H9 (cell line): Measurements from ENCODE around the gene BPIFA3. TPM values are rescaled to one million over a fixed set of nuclear protein-coding genes. Genes with fewer than 3 reads are reported as not detected.
"Not testable (repeated sequence)": the region's sequence is repeated elsewhere in the genome, so short reads cannot be mapped to it uniquely, and the experiment has no call there.

ENCODE experiments used
- DNase-seq: peaks from one replicate; pipeline ENCODE4 v3.0.0-alpha.2; 2017
- H2AFZ ChIP-seq: one replicate; pipeline ENCODE4 v1.6.1; 2013; ENCODE audit warnings: mild to moderate bottlenecking, low read length, control low read depth, moderate library complexity
- H2AK5ac ChIP-seq: 2 replicates; pipeline ENCODE4 v1.6.1; 2013; ENCODE audit warnings: low read length, control low read depth, mixed read lengths; ENCODE audit not compliant: insufficient read length
- H2BK120ac ChIP-seq: one replicate; pipeline ENCODE4 v1.6.1; 2013; ENCODE audit warnings: low read depth, mild to moderate bottlenecking, low read length, control low read depth, inconsistent platforms; ENCODE audit not compliant: poor library complexity, severe bottlenecking
- H2BK12ac ChIP-seq: 2 replicates; pipeline ENCODE4 v1.6.1; 2013; ENCODE audit warnings: low read length, control low read depth, mixed read lengths, low read depth; ENCODE audit not compliant: insufficient read length
- H2BK15ac ChIP-seq: 2 replicates; pipeline ENCODE4 v1.6.1; 2013; ENCODE audit warnings: low read depth, low read length, control low read depth
- H2BK20ac ChIP-seq: one replicate; pipeline ENCODE4 v1.6.1; 2013; ENCODE audit warnings: low read depth, mild to moderate bottlenecking, low read length, control low read depth, inconsistent platforms; ENCODE audit not compliant: poor library complexity, severe bottlenecking
- H2BK5ac ChIP-seq: 2 replicates; pipeline ENCODE4 v1.6.1; 2013; ENCODE audit warnings: low read length, control low read depth, mixed read lengths; ENCODE audit not compliant: insufficient read length
- H3K14ac ChIP-seq: 2 replicates; pipeline ENCODE4 v1.6.1; 2013; ENCODE audit warnings: low read length, control low read depth; ENCODE audit not compliant: insufficient read depth
- H3K18ac ChIP-seq: 2 replicates; pipeline ENCODE4 v1.6.1; 2013; ENCODE audit warnings: low read depth, mild to moderate bottlenecking, mixed read lengths, low read length, control low read depth; ENCODE audit not compliant: insufficient read length
- H3K23ac ChIP-seq: 2 replicates; pipeline ENCODE4 v1.6.1; 2013; ENCODE audit warnings: low read length, control low read depth, mixed read lengths, low read depth; ENCODE audit not compliant: insufficient read length
- H3K23me2 ChIP-seq: 2 replicates; pipeline ENCODE4 v1.6.1; 2013; ENCODE audit warnings: low read depth, mild to moderate bottlenecking, mixed read lengths, low read length, control low read depth; ENCODE audit not compliant: insufficient read length, poor library complexity, severe bottlenecking
- H3K27ac ChIP-seq: 2 replicates; pipeline ENCODE4 v1.5.1; 2013; ENCODE audit warnings: low read length, control low read depth, mixed read lengths, low read depth; ENCODE audit not compliant: insufficient read length
- H3K27me3 ChIP-seq: 2 replicates; pipeline ENCODE4 v1.6.1; 2013; ENCODE audit warnings: low read length, control low read depth, inconsistent platforms; ENCODE audit not compliant: insufficient read depth
- H3K4ac ChIP-seq: 2 replicates; pipeline ENCODE4 v1.6.1; 2013; ENCODE audit warnings: low read depth, mild to moderate bottlenecking, control low read depth, inconsistent platforms, low read length, moderate library complexity
- H3K4me1 ChIP-seq: 2 replicates; pipeline ENCODE4 v1.6.1; 2013; ENCODE audit warnings: low read length, control low read depth, inconsistent platforms; ENCODE audit not compliant: insufficient read depth
- H3K4me2 ChIP-seq: 2 replicates; pipeline ENCODE4 v1.6.1; 2013; ENCODE audit warnings: low read length, control low read depth, mixed read lengths; ENCODE audit not compliant: insufficient read length, insufficient read depth
- H3K56ac ChIP-seq: 2 replicates; pipeline ENCODE4 v1.6.1; 2013; ENCODE audit warnings: low read depth, mild to moderate bottlenecking, mixed read lengths, low read length, control low read depth; ENCODE audit not compliant: insufficient read length
- H3K79me1 ChIP-seq: 2 replicates; pipeline ENCODE4 v1.6.1; 2013; ENCODE audit warnings: low read depth, mild to moderate bottlenecking, moderate library complexity, low read length, control low read depth, inconsistent platforms; ENCODE audit not compliant: insufficient read depth, poor library complexity, severe bottlenecking
- H3K79me2 ChIP-seq: 2 replicates; pipeline ENCODE4 v1.6.1; 2013; ENCODE audit warnings: low read length, control low read depth, inconsistent platforms; ENCODE audit not compliant: insufficient read depth
- H3K9ac ChIP-seq: 2 replicates; pipeline ENCODE4 v1.6.1; 2013; ENCODE audit warnings: low read length, control low read depth, mixed read lengths; ENCODE audit not compliant: insufficient read length; ENCODE audit errors: extremely low read depth
- H3K9me3 ChIP-seq: one replicate; pipeline ENCODE4 v1.6.1; 2013; ENCODE audit warnings: low read depth, low read length, inconsistent platforms; ENCODE audit not compliant: control insufficient read depth
- H3T11ph ChIP-seq: one replicate; pipeline ENCODE4 v1.6.1; 2013; ENCODE audit warnings: mild to moderate bottlenecking, low read length, control low read depth, inconsistent platforms
- H4K20me1 ChIP-seq: one replicate; pipeline ENCODE4 v1.6.1; 2013; ENCODE audit not compliant: control insufficient read depth, insufficient read length, insufficient read depth
- H4K5ac ChIP-seq: 2 replicates; pipeline ENCODE4 v1.6.1; 2013; ENCODE audit warnings: low read depth, mild to moderate bottlenecking, mixed read lengths, low read length, control low read depth; ENCODE audit not compliant: insufficient read length
- H4K8ac ChIP-seq: replicated peaks from 2 replicates; pipeline ENCODE4 v1.6.1; 2013; ENCODE audit warnings: low read length, control low read depth, mixed read lengths, low read depth; ENCODE audit not compliant: insufficient read length
- H4K91ac ChIP-seq: 2 replicates; pipeline ENCODE4 v1.6.1; 2013; ENCODE audit warnings: low read depth, mild to moderate bottlenecking, moderate library complexity, mixed read lengths, low read length, control low read depth; ENCODE audit not compliant: insufficient read length
- H3K27ac Mint-ChIP-seq, 3 experiments: 2 replicates in 2 of 3; 3 replicates in 1 of 3; pipeline ENCODE4 v1.8.0; 2020 to 2021; ENCODE audit warnings: mixed read lengths in 3 of 3, mild to moderate bottlenecking in 1 of 3, moderate library complexity in 1 of 3
- H3K27me3 Mint-ChIP-seq: 2 replicates; pipeline ENCODE4 v1.8.0; 2021; ENCODE audit warnings: low read depth, mild to moderate bottlenecking, moderate library complexity, mixed read lengths
- H3K36me3 Mint-ChIP-seq, 3 experiments: 2 replicates in 2 of 3; 3 replicates in 1 of 3; pipeline ENCODE4 v1.8.0; 2020 to 2021; ENCODE audit warnings: low read depth in 3 of 3, mixed read lengths in 3 of 3; ENCODE audit not compliant: insufficient read depth in 1 of 3
- H3K4me1 Mint-ChIP-seq, 2 experiments: 2 replicates each; pipeline ENCODE4 v1.8.0; 2020; ENCODE audit warnings: mixed read lengths in 2 of 2
- H3K4me3 Mint-ChIP-seq, 2 experiments: 2 replicates in 1 of 2; 3 replicates in 1 of 2; pipeline ENCODE4 v1.8.0; 2020 to 2021; ENCODE audit warnings: mild to moderate bottlenecking in 2 of 2, mixed read lengths in 2 of 2, moderate library complexity in 1 of 2
- H3K9me3 Mint-ChIP-seq, 2 experiments: 2 replicates in 1 of 2; 3 replicates in 1 of 2; pipeline ENCODE4 v1.8.0; 2020; ENCODE audit warnings: mild to moderate bottlenecking in 2 of 2, mixed read lengths in 2 of 2, moderate library complexity in 1 of 2
- WGBS: extraction: QIAGEN DNeasy Blood & Tissue Kit; methylation state at CpG from one replicate; pipeline ENCODE4 v1.1.7; 2013; ENCODE audit warnings: missing lambda C conversion rate, low lambda C conversion rate, mixed read lengths; ENCODE audit not compliant: insufficient read length; ENCODE audit errors: extremely low coverage; 5-methylcytosine and 5-hydroxymethylcytosine counted together
- total RNA-seq: library from RNA; stranded (reverse); gene quantifications from 2 replicates; pipeline ENCODE4 v1.2.1, GENCODE V29; 2021
- TF ChIP-seq, protein P1 (sequence below): fragments of 200-600 bp; sonication (generic); conservative IDR thresholded peaks from 3 replicates; pipeline ENCODE4 v1.8.0; 2021; ENCODE audit warnings: antibody characterized with exemption, mild to moderate bottlenecking

Gene BPIFA3
- total RNA-seq, 1 experiment from 2014 or later = not detected

DNA sequence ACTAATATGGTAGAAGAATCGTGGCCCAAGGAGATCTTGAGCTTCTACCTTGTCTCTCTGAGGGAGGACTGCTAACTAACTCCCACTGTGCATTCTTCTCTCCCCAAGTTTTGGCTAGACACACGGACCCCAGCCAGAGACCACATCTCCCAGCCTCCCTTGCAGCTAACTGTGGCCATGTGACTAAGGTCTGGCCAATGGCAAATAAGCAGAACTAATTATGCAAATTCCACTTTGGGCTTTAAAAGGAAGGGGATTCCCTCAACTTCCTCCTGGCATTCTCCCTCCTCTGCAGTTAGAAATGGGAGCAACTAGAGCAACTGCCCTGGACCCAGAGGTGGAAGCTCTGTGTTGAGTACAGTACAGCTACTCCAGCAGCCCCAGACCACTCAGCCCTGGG, 33.8 kb upstream of the BPIFA3 start:
- H2AFZ ChIP-seq = peak overlapping the region; percentile 17
- H3K14ac ChIP-seq = no peak overlapping the region
- TF ChIP-seq, protein P1, sequence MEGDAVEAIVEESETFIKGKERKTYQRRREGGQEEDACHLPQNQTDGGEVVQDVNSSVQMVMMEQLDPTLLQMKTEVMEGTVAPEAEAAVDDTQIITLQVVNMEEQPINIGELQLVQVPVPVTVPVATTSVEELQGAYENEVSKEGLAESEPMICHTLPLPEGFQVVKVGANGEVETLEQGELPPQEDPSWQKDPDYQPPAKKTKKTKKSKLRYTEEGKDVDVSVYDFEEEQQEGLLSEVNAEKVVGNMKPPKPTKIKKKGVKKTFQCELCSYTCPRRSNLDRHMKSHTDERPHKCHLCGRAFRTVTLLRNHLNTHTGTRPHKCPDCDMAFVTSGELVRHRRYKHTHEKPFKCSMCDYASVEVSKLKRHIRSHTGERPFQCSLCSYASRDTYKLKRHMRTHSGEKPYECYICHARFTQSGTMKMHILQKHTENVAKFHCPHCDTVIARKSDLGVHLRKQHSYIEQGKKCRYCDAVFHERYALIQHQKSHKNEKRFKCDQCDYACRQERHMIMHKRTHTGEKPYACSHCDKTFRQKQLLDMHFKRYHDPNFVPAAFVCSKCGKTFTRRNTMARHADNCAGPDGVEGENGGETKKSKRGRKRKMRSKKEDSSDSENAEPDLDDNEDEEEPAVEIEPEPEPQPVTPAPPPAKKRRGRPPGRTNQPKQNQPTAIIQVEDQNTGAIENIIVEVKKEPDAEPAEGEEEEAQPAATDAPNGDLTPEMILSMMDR = no peak
- no peak overlapping the region for H2BK120ac ChIP-seq
- Mint-ChIP-seq H3K9me3 (peaks cover 9 to 14% of the 10 kb centered on the region in 2 experiments), H3K36me3 (peaks cover 6 to 12% (median 10%) of the 10 kb centered on the region in 3 experiments; a peak in 5 of 7 replicates), H3K27ac (no peak overlapping the region), H3K4me1 (peaks cover 6 to 9% of the 10 kb centered on the region in 2 experiments), H3K27me3 (no peaks in the 10 kb centered on the region; the same call in none of the 2 replicates), H3K4me3 (no peak overlapping the region)
- no peaks in the 10 kb centered on the region for H4K20me1 ChIP-seq
- no peak overlapping the region for H3K18ac ChIP-seq
- no peak overlapping the region for H4K5ac ChIP-seq
- H3K79me2 ChIP-seq = no peaks in the 10 kb centered on the region
- H2BK20ac ChIP-seq = no peak overlapping the region
- H3K9me3 ChIP-seq = no peaks in the 10 kb centered on the region
- H3K27ac ChIP-seq = no peak overlapping the region
- H3K56ac ChIP-seq = no peak overlapping the region
- no peak overlapping the region for H2BK5ac ChIP-seq
- H4K91ac ChIP-seq = no peak overlapping the region
- no peak for DNase-seq
- H3K79me1 ChIP-seq = no peaks in the 10 kb centered on the region
- H3K4ac ChIP-seq = no peak overlapping the region
- no peaks in the 10 kb centered on the region for H3K27me3 ChIP-seq
- no peaks in the 10 kb centered on the region for H3K4me1 ChIP-seq
- no CpG with 5 or more reads among the region's 2 CpGs for WGBS
- H2AK5ac ChIP-seq = no peak overlapping the region
- H4K8ac ChIP-seq = no peak overlapping the region
- no peak overlapping the region for H3K4me2 ChIP-seq
- no peak overlapping the region for H3T11ph ChIP-seq
- no peak overlapping the region for H2BK12ac ChIP-seq
- no peak overlapping the region for H3K9ac ChIP-seq
- H2BK15ac ChIP-seq = no peak overlapping the region
- H3K23me2 ChIP-seq = no peaks in the 10 kb centered on the region
- no peak overlapping the region for H3K23ac ChIP-seq

DNA sequence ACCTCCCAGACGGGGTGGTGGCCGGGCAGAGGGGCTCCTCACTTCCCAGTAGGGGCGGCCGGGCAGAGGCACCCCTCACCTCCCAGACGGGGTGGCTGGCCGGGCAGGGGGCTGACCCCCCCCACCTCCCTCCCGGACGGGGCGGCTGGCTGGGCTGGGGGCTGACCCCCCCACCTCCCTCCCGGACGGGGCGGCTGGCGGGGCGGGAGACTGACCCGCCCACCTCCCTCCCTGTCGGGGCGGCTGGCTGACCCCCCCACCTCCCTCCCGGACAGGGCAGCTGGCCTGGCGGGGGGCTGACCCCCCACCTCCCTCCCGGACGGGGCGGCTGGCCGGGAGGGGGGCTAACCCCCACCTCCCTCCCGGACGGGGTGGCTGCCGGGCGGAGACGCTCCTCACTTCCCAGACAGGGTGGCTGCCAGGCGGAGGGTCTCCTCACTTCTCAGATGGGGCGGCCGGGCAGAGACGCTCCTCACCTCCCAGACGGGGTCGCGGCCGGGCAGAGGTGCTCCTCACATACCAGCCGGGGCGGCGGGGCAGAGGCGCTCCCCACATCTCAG, 32.0 kb upstream of the BPIFA3 start:
- H2BK12ac ChIP-seq, H4K20me1 ChIP-seq, H3K4me3 Mint-ChIP-seq, H4K91ac ChIP-seq, H3K4me2 ChIP-seq, H3K27me3 ChIP-seq, H3K4me1 ChIP-seq, H3K56ac ChIP-seq, H3K4ac ChIP-seq, H4K8ac ChIP-seq, H3K27ac Mint-ChIP-seq, H3K9me3 ChIP-seq, H3T11ph ChIP-seq, H2BK20ac ChIP-seq, H3K27me3 Mint-ChIP-seq, H2BK5ac ChIP-seq, H3K27ac ChIP-seq, H3K9ac ChIP-seq, H3K14ac ChIP-seq, H2BK120ac ChIP-seq, DNase-seq, H3K23me2 ChIP-seq, H3K23ac ChIP-seq, H3K18ac ChIP-seq, H3K4me1 Mint-ChIP-seq, H4K5ac ChIP-seq, H3K79me2 ChIP-seq, H2AFZ ChIP-seq, H3K79me1 ChIP-seq, H2BK15ac ChIP-seq, H2AK5ac ChIP-seq: not testable (repeated sequence)
- WGBS = no CpG with 5 or more reads among the region's 40 CpGs
- Mint-ChIP-seq H3K9me3 (peaks cover 9 to 14% of the 10 kb centered on the region in 2 experiments), H3K36me3 (peaks cover 6 to 12% (median 10%) of the 10 kb centered on the region in 3 experiments; a peak in 5 of 7 replicates)
